ENCODE data around the gene MYOF. TPM values are rescaled to one million over a fixed set of nuclear protein-coding genes. Genes with fewer than 3 reads are reported as not detected.

Gene MYOF
- total and polyA plus RNA-seq, 7 experiments from 2014 or later: 0.57 to 31.2 (median 1.5) TPM; not detected in 2

GRCh38 chr10:93344691-93345090 lies 137.4 kb downstream of the MYOF start:
- Histone ChIP-seq H3K27ac (ENCODE audit: low read depth, low read length) (no peak overlapping the region), H3K4me3 (ENCODE audit: low read length) (no peak overlapping the region), H3K4me1 (ENCODE audit: control insufficient read depth in 2 of 2, insufficient read depth in 2 of 2, low read length in 2 of 2) (no peaks in the 10 kb centered on the region), H3K27me3 (ENCODE audit: control insufficient read depth in 2 of 2, insufficient read depth in 2 of 2, low read length in 2 of 2) (no peaks in the 10 kb centered on the region), H3K36me3 (ENCODE audit: control insufficient read depth in 2 of 3, insufficient read depth in 3 of 3, low read length in 3 of 3) (no peaks in the 10 kb centered on the region), H3K9me3 (ENCODE audit: control insufficient read depth in 2 of 3, low read length in 3 of 3) (no peaks in the 10 kb centered on the region)
- H3K36me3 Mint-ChIP-seq: no peaks in the 10 kb centered on the region
- peaks cover 0 to 4% (median 3%) of the 10 kb centered on the region in 7 donors for H3K4me1 Mint-ChIP-seq
- intact Hi-C loops (cut with micrococcal nuclease): no loop called here
- H3K27me3 Mint-ChIP-seq: peaks cover 0 to 4% (median 0%) of the 10 kb centered on the region in 5 donors
- no peak for ATAC-seq
- peaks cover 0 to 1% (median 0%) of the 10 kb centered on the region in 11 donors for H3K9me3 Mint-ChIP-seq
- ChIA-PET POLR2A (interaction anchor here (0.7 kb wide), 1 partner anchor 110 kb away, joined by 3 read pairs; no protein-coding TSS in a partner anchor), CTCF (interaction anchor here (0.6 kb wide), 1 partner anchor 33 kb away, joined by 3 read pairs; no protein-coding TSS in a partner anchor)
- DNase-seq: no peak
- no peak overlapping the region for H3K27ac Mint-ChIP-seq
- no peak overlapping the region for H3K4me3 Mint-ChIP-seq

- ATAC-seq (no peak), DNase-seq (no peak)
- Histone ChIP-seq H3K27me3 (ENCODE audit: control insufficient read depth in 2 of 2, insufficient read depth in 2 of 2, low read length in 2 of 2) (no peaks in the 10 kb centered on the region), H3K36me3 (ENCODE audit: control insufficient read depth in 2 of 3, insufficient read depth in 3 of 3, low read length in 3 of 3) (no peaks in the 10 kb centered on the region), H3K9me3 (ENCODE audit: control insufficient read depth in 2 of 3, low read length in 3 of 3) (no peaks in the 10 kb centered on the region), H3K4me1 (ENCODE audit: control insufficient read depth in 2 of 2, insufficient read depth in 2 of 2, low read length in 2 of 2) (no peaks in the 10 kb centered on the region), H3K4me3 (ENCODE audit: low read length) (no peak overlapping the region), H3K27ac (ENCODE audit: low read depth, low read length) (no peak overlapping the region)
- H3K27me3 Mint-ChIP-seq: peaks cover 0 to 6% (median 0%) of the 10 kb centered on the region in 5 donors
- no peaks in the 10 kb centered on the region for H3K36me3 Mint-ChIP-seq
- ChIA-PET CTCF (interaction anchor here (1.5 kb wide), 1 partner anchor 16 kb away, joined by 3 read pairs; no protein-coding TSS in a partner anchor), POLR2A (no interaction called here)
- no peak overlapping the region for H3K27ac Mint-ChIP-seq
- peaks cover 0 to 4% (median 3%) of the 10 kb centered on the region in 7 donors for H3K4me1 Mint-ChIP-seq
- H3K9me3 Mint-ChIP-seq: peaks cover 0 to 1% (median 0%) of the 10 kb centered on the region in 11 donors
- no peak overlapping the region for H3K4me3 Mint-ChIP-seq
- intact Hi-C loops (cut with micrococcal nuclease): no loop called here
Measured at GRCh38 chr10:93342921-93343320, 139.2 kb downstream of the MYOF start.

- no peak for DNase-seq
- H3K36me3 ChIP-seq (ENCODE audit: control insufficient read depth in 2 of 3, insufficient read depth in 3 of 3, low read length in 3 of 3): no peaks in the 10 kb centered on the region
- no peaks in the 10 kb centered on the region for H3K9me3 ChIP-seq (ENCODE audit: control insufficient read depth in 2 of 3, low read length in 3 of 3)
- no peaks in the 10 kb centered on the region for H3K27me3 ChIP-seq (ENCODE audit: control insufficient read depth in 2 of 2, insufficient read depth in 2 of 2, low read length in 2 of 2)
- no peak overlapping the region for H3K4me3 ChIP-seq (ENCODE audit: low read length)
- Mint-ChIP-seq H3K27me3 (peaks cover 0 to 6% (median 0%) of the 10 kb centered on the region in 5 donors), H3K4me3 (no peak overlapping the region), H3K9me3 (peaks cover 0 to 1% (median 0%) of the 10 kb centered on the region in 11 donors), H3K27ac (no peak overlapping the region), H3K4me1 (peaks cover 0 to 4% (median 3%) of the 10 kb centered on the region in 7 donors), H3K36me3 (no peaks in the 10 kb centered on the region)
- POLR2A ChIA-PET: no interaction called here
- ATAC-seq: no peak
- H3K27ac ChIP-seq (ENCODE audit: low read depth, low read length): no peak overlapping the region
- H3K4me1 ChIP-seq (ENCODE audit: control insufficient read depth in 2 of 2, insufficient read depth in 2 of 2, low read length in 2 of 2): no peaks in the 10 kb centered on the region
- intact Hi-C loops (cut with micrococcal nuclease): no loop called here
- CTCF ChIA-PET: interaction anchor here (1.5 kb wide), 1 partner anchor 16 kb away, joined by 3 read pairs; no protein-coding TSS in a partner anchor
Measured at GRCh38 chr10:93342366-93342765, 139.8 kb downstream of the MYOF start.

GRCh38 chr10:93337309-93337721 lies 144.8 kb downstream of the MYOF start:
- no peaks in the 10 kb centered on the region for H3K4me1 Mint-ChIP-seq
- Histone ChIP-seq H3K4me3 (ENCODE audit: low read length) (no peak overlapping the region), H3K36me3 (ENCODE audit: control insufficient read depth in 2 of 3, insufficient read depth in 3 of 3, low read length in 3 of 3) (no peaks in the 10 kb centered on the region), H3K27ac (ENCODE audit: low read depth, low read length) (no peak overlapping the region), H3K4me1 (ENCODE audit: control insufficient read depth in 2 of 2, insufficient read depth in 2 of 2, low read length in 2 of 2) (no peaks in the 10 kb centered on the region), H3K9me3 (ENCODE audit: control insufficient read depth in 2 of 3, low read length in 3 of 3) (no peaks in the 10 kb centered on the region), H3K27me3 (ENCODE audit: control insufficient read depth in 2 of 2, insufficient read depth in 2 of 2, low read length in 2 of 2) (no peaks in the 10 kb centered on the region)
- intact Hi-C loops (cut with micrococcal nuclease): no loop called here
- H3K27ac Mint-ChIP-seq: peak overlapping the region in 1 of 9 donors; percentile 20
- H3K4me3 Mint-ChIP-seq: no peak overlapping the region
- H3K9me3 Mint-ChIP-seq: no peaks in the 10 kb centered on the region
- peaks cover 0 to 6% (median 0%) of the 10 kb centered on the region in 5 donors for H3K27me3 Mint-ChIP-seq
- no peaks in the 10 kb centered on the region for H3K36me3 Mint-ChIP-seq
- ATAC-seq (no peak), DNase-seq (no peak)
- ChIA-PET POLR2A (no interaction called here), CTCF (no interaction called here)

GRCh38 chr10:93336678-93337077 lies 145.5 kb downstream of the MYOF start:
- intact Hi-C loops (cut with micrococcal nuclease): no loop called here
- peaks cover 0 to 6% (median 0%) of the 10 kb centered on the region in 5 donors for H3K27me3 Mint-ChIP-seq
- POLR2A ChIA-PET: no interaction called here
- H3K4me3 ChIP-seq (ENCODE audit: low read length): no peak overlapping the region
- H3K27me3 ChIP-seq (ENCODE audit: control insufficient read depth in 2 of 2, insufficient read depth in 2 of 2, low read length in 2 of 2): no peaks in the 10 kb centered on the region
- H3K9me3 ChIP-seq (ENCODE audit: control insufficient read depth in 2 of 3, low read length in 3 of 3): no peaks in the 10 kb centered on the region
- no peaks in the 10 kb centered on the region for H3K36me3 ChIP-seq (ENCODE audit: control insufficient read depth in 2 of 3, insufficient read depth in 3 of 3, low read length in 3 of 3)
- H3K4me1 ChIP-seq (ENCODE audit: control insufficient read depth in 2 of 2, insufficient read depth in 2 of 2, low read length in 2 of 2): no peaks in the 10 kb centered on the region
- no peak overlapping the region for H3K4me3 Mint-ChIP-seq
- H3K36me3 Mint-ChIP-seq: no peaks in the 10 kb centered on the region
- no peak overlapping the region for H3K27ac ChIP-seq (ENCODE audit: low read depth, low read length)
- no peaks in the 10 kb centered on the region for H3K9me3 Mint-ChIP-seq
- no peaks in the 10 kb centered on the region for H3K4me1 Mint-ChIP-seq
- H3K27ac Mint-ChIP-seq: no peak overlapping the region
- CTCF ChIA-PET: interaction anchor here (0.6 kb wide), 1 partner anchor 19 kb away, joined by 3 read pairs; no protein-coding TSS in a partner anchor
- DNase-seq (no peak), ATAC-seq (no peak)

GRCh38 chr10:93336110-93336509 lies 146.0 kb downstream of the MYOF start:
- CTCF ChIA-PET: no interaction called here
- ATAC-seq (no peak), DNase-seq (no peak)
- H3K36me3 Mint-ChIP-seq: no peaks in the 10 kb centered on the region
- H3K4me1 Mint-ChIP-seq: no peaks in the 10 kb centered on the region
- Histone ChIP-seq H3K9me3 (ENCODE audit: control insufficient read depth in 2 of 3, low read length in 3 of 3) (no peaks in the 10 kb centered on the region), H3K4me3 (ENCODE audit: low read length) (no peak overlapping the region), H3K27ac (ENCODE audit: low read depth, low read length) (no peak overlapping the region), H3K36me3 (ENCODE audit: control insufficient read depth in 2 of 3, insufficient read depth in 3 of 3, low read length in 3 of 3) (no peaks in the 10 kb centered on the region), H3K27me3 (ENCODE audit: control insufficient read depth in 2 of 2, insufficient read depth in 2 of 2, low read length in 2 of 2) (no peaks in the 10 kb centered on the region), H3K4me1 (ENCODE audit: control insufficient read depth in 2 of 2, insufficient read depth in 2 of 2, low read length in 2 of 2) (no peaks in the 10 kb centered on the region)
- POLR2A ChIA-PET: no interaction called here
- no peak overlapping the region for H3K27ac Mint-ChIP-seq
- no peaks in the 10 kb centered on the region for H3K9me3 Mint-ChIP-seq
- no peak overlapping the region for H3K4me3 Mint-ChIP-seq
- intact Hi-C loops (cut with micrococcal nuclease): no loop called here
- peaks cover 0 to 6% (median 0%) of the 10 kb centered on the region in 5 donors for H3K27me3 Mint-ChIP-seq

- Mint-ChIP-seq H3K4me1 (no peaks in the 10 kb centered on the region), H3K27me3 (peaks cover 0 to 6% (median 0%) of the 10 kb centered on the region in 5 donors), H3K4me3 (no peak overlapping the region), H3K9me3 (no peaks in the 10 kb centered on the region), H3K36me3 (no peaks in the 10 kb centered on the region), H3K27ac (no peak overlapping the region)
- DNase-seq: no peak
- H3K36me3 ChIP-seq (ENCODE audit: control insufficient read depth in 2 of 3, insufficient read depth in 3 of 3, low read length in 3 of 3): no peaks in the 10 kb centered on the region
- H3K9me3 ChIP-seq (ENCODE audit: control insufficient read depth in 2 of 3, low read length in 3 of 3): no peaks in the 10 kb centered on the region
- ATAC-seq: no peak
- H3K4me1 ChIP-seq (ENCODE audit: control insufficient read depth in 2 of 2, insufficient read depth in 2 of 2, low read length in 2 of 2): no peaks in the 10 kb centered on the region
- intact Hi-C loops (cut with micrococcal nuclease): no loop called here
- no peaks in the 10 kb centered on the region for H3K27me3 ChIP-seq (ENCODE audit: control insufficient read depth in 2 of 2, insufficient read depth in 2 of 2, low read length in 2 of 2)
- no peak overlapping the region for H3K27ac ChIP-seq (ENCODE audit: low read depth, low read length)
- ChIA-PET POLR2A (no interaction called here), CTCF (no interaction called here)
- H3K4me3 ChIP-seq (ENCODE audit: low read length): no peak overlapping the region
Measured at GRCh38 chr10:93334901-93335327, 147.2 kb downstream of the MYOF start.

All from naive thymus-derived CD4-positive, alpha-beta T cell (primary cell).